ENCODE measurements around the gene SLC46A1.

The SLC46A1 gene

GRCh38 chr17:28396635-28397239 is 9.3 kb downstream of the SLC46A1 start:
- no peak overlapping the region for H3K4me3 ChIP-seq (ENCODE audit: low read length)
- no peak for TF ChIP-seq CTCF (IDR thresholded peaks at IDR 0.05; ENCODE audit: insufficient read depth, low read depth, low read length, missing control alignments)
- no peak for DNase-seq (ENCODE audit: low read depth)

- no peak for TF ChIP-seq CTCF (IDR thresholded peaks at IDR 0.05; ENCODE audit: insufficient read depth, low read depth, low read length, missing control alignments)
- DNase-seq (ENCODE audit: low read depth), result no peak
- no peak overlapping the region for H3K4me3 ChIP-seq (ENCODE audit: low read length)
Measured at GRCh38 chr17:28395968-28396367, 10.0 kb downstream of the SLC46A1 start.

GRCh38 chr17:28395426-28395825 is 10.6 kb downstream of the SLC46A1 start:
- DNase-seq (ENCODE audit: low read depth), result no peak
- no peak overlapping the region for H3K4me3 ChIP-seq (ENCODE audit: low read length)

GRCh38 chr17:28394337-28395116 is 11.5 kb downstream of the SLC46A1 start:
- DNase-seq (ENCODE audit: low read depth), result peak; percentile 48
- H3K4me3 ChIP-seq (ENCODE audit: low read length), result no peak overlapping the region
- TF ChIP-seq CTCF (IDR thresholded peaks at IDR 0.05; ENCODE audit: insufficient read depth, low read depth, low read length, missing control alignments), result no peak

More at GRCh38 chr17:28395426-28395825, 10.6 kb downstream of the SLC46A1 start:
- no peak for TF ChIP-seq CTCF (IDR thresholded peaks at IDR 0.05; ENCODE audit: insufficient read depth, low read depth, low read length, missing control alignments)

GRCh38 chr17:28392491-28392890 is 13.5 kb downstream of the SLC46A1 start:
- no peak for DNase-seq (ENCODE audit: low read depth)
- no peak for TF ChIP-seq CTCF (IDR thresholded peaks at IDR 0.05; ENCODE audit: insufficient read depth, low read depth, low read length, missing control alignments)
- H3K4me3 ChIP-seq (ENCODE audit: low read length), result no peak overlapping the region

GRCh38 chr17:28391401-28391800 is 14.6 kb downstream of the SLC46A1 start:
- DNase-seq (ENCODE audit: low read depth), result no peak
- H3K4me3 ChIP-seq (ENCODE audit: low read length), result no peak overlapping the region
- no peak for TF ChIP-seq CTCF (IDR thresholded peaks at IDR 0.05; ENCODE audit: insufficient read depth, low read depth, low read length, missing control alignments)
